Measurements from ENCODE around the gene LDLRAD4.

GRCh38 chr18:13245481-13246000 is 27.0 kb downstream of the LDLRAD4 start:
- TF ChIP-seq GATA3 (IDR thresholded peaks at IDR 0.05; ENCODE audit: low read depth, low read length) (no peak), GATA2 (IDR thresholded peaks at IDR 0.05; ENCODE audit: low read depth, low read length) (no peak)
